HL-60/S4 treated with retinoic acid at 250 ng/mL for 4 days and 3 days (cell line): Measurements from ENCODE around the gene APRT.

Source experiments
- in situ Hi-C: fragments of 300-500 bp; cut with MboI; formaldehyde crosslinking; loops from 2 replicates; pipeline ENCODE4 v1.7.0; 2022; ENCODE audit warnings: low sequenced_read_pairs

The APRT gene

GRCh38 chr16:88809068-88809675 lies 2.6 kb downstream of the APRT start:
- in situ Hi-C loops = no loop called here

- in situ Hi-C loops = no loop called here
These were observed 3.9 kb downstream of the APRT start for GRCh38 chr16:88807626-88808453.

GRCh38 chr16:88807142-88807625 lies 4.5 kb downstream of the APRT start:
- in situ Hi-C loops = no loop called here

- in situ Hi-C loops = no loop called here
These were observed 5.1 kb downstream of the APRT start for GRCh38 chr16:88806491-88807111.

GRCh38 chr16:88805887-88806393 lies 5.8 kb downstream of the APRT start:
- in situ Hi-C loops = no loop called here

GRCh38 chr16:88805340-88805715 lies 6.4 kb downstream of the APRT start:
- in situ Hi-C loops = no loop called here

- in situ Hi-C loops = no loop called here
These were observed 7.0 kb downstream of the APRT start for GRCh38 chr16:88804552-88805339.

- in situ Hi-C loops = no loop called here
These were observed 7.6 kb downstream of the APRT start for GRCh38 chr16:88804173-88804551.

- in situ Hi-C loops = no loop called here
These were observed 8.3 kb downstream of the APRT start, which contains the start of gene CDT1 for GRCh38 chr16:88803264-88803987. Gene CDT1 (plus strand): TSS chr16:88803789. CDS start chr16:88803832, 43 bp downstream.

- in situ Hi-C loops = no loop called here
These were observed 11.5 kb downstream of the APRT start for GRCh38 chr16:88800277-88800592.

GRCh38 chr16:88799569-88800276 lies 12.0 kb downstream of the APRT start:
- in situ Hi-C loops = no loop called here

GRCh38 chr16:88798772-88799455 lies 12.8 kb downstream of the APRT start:
- in situ Hi-C loops = no loop called here

- in situ Hi-C loops = no loop called here
These were observed 13.7 kb downstream of the APRT start for GRCh38 chr16:88798073-88798472.

- in situ Hi-C loops = no loop called here
These were observed 15.4 kb downstream of the APRT start for GRCh38 chr16:88796278-88796677.

- in situ Hi-C loops = no loop called here
These were observed 18.3 kb downstream of the APRT start for GRCh38 chr16:88793251-88793954.

- in situ Hi-C loops = no loop called here
These were observed 19.0 kb downstream of the APRT start for GRCh38 chr16:88792668-88793250.

- in situ Hi-C loops = no loop called here
These were observed 19.6 kb downstream of the APRT start for GRCh38 chr16:88792078-88792550.
